Gastroesophageal sphincter (tissue), 4 donors: ENCODE data around the gene KCNK15. TPM values are rescaled to one million over a fixed set of nuclear protein-coding genes. Genes with fewer than 3 reads are reported as not detected.
A peak's percentile ranks its signal among the peaks of the same experiment; 100 is the strongest.

Experiments used
- ATAC-seq: fragments of 150-250 bp; one replicate; pipeline ENCODE4 v1.9.1; 2016; ENCODE audit warnings: mild to moderate bottlenecking, moderate library complexity
- H3K27ac ChIP-seq, 4 donors: fragments of 200-600 bp; sonication (generic) in 3 of 4; 1 replicate in 3 of 4; 2 replicates in 1 of 4; pipeline ENCODE4 v1.5.1; 2016 to 2019
- H3K27me3 ChIP-seq: fragments of 200-600 bp; sonication (generic); one replicate; pipeline ENCODE4 v1.5.1; 2019
- H3K36me3 ChIP-seq, 2 donors: fragments of 200-600 bp; sonication (generic); one replicate each; pipeline ENCODE4 v1.5.1; 2019; ENCODE audit warnings: control low read depth in 1 of 2
- H3K4me1 ChIP-seq, 3 donors: fragments of 200-600 bp; sonication (generic); 1 replicate in 2 of 3; 2 replicates in 1 of 3; pipeline ENCODE4 v1.5.1; 2016 to 2019; ENCODE audit warnings: control low read depth in 2 of 3
- H3K4me3 ChIP-seq, 2 donors: fragments of 200-600 bp; sonication (generic); one replicate each; pipeline ENCODE4 v1.5.1; 2019; ENCODE audit warnings: mild to moderate bottlenecking in 1 of 2, moderate library complexity in 1 of 2
- H3K9me3 ChIP-seq, 3 donors: fragments of 200-600 bp; sonication (generic); one replicate each; pipeline ENCODE4 v1.5.1; 2017 to 2019; ENCODE audit warnings: control low read depth in 2 of 3
- EP300 ChIP-seq: sonication (generic); formaldehyde crosslinking; IDR thresholded peaks from one replicate; pipeline ENCODE4 v1.6.1; 2017; ENCODE audit warnings: antibody characterized with exemption, mild to moderate bottlenecking
- POLR2A ChIP-seq, 2 donors: fragments of 450-650 bp; IDR thresholded peaks; one replicate each; pipeline ENCODE4 v1.6.1; 2017; ENCODE audit warnings: antibody characterized with exemption in 2 of 2, mild to moderate bottlenecking in 2 of 2, moderate library complexity in 1 of 2
- POLR2AphosphoS5 ChIP-seq: sonication (generic); formaldehyde crosslinking; IDR thresholded peaks from one replicate; pipeline ENCODE4 v1.6.1; 2017; ENCODE audit warnings: antibody characterized with exemption
- whole genome bisulfite sequencing, 2 donors: methylation state at CpG; one replicate each; pipeline ENCODE4 v1.1.5; 2018; ENCODE audit warnings: low coverage in 1 of 2; 5-methylcytosine and 5-hydroxymethylcytosine counted together
- total RNA-seq, 4 donors: library from RNA; depleted of rRNA; stranded (reverse); fragments of >200 nt; gene quantifications; one replicate each; pipeline ENCODE4 v1.1.0, GENCODE V29; 2016
- TF ChIP-seq, protein P1 (sequence below), 4 experiments: fragments of 200-600 bp in 2 of 4; fragments of 450-650 bp in 2 of 4; sonication (generic) in 1 of 4; IDR thresholded peaks; one replicate each; pipeline ENCODE4 v1.5.1; 2017 to 2019; ENCODE audit warnings: antibody characterized with exemption in 4 of 4, mild to moderate bottlenecking in 2 of 4, moderate library complexity in 2 of 4

Gene KCNK15
- total RNA-seq, 4 donors from 2014 or later = 1.3 to 4.7 (median 2.8) TPM

DNA sequence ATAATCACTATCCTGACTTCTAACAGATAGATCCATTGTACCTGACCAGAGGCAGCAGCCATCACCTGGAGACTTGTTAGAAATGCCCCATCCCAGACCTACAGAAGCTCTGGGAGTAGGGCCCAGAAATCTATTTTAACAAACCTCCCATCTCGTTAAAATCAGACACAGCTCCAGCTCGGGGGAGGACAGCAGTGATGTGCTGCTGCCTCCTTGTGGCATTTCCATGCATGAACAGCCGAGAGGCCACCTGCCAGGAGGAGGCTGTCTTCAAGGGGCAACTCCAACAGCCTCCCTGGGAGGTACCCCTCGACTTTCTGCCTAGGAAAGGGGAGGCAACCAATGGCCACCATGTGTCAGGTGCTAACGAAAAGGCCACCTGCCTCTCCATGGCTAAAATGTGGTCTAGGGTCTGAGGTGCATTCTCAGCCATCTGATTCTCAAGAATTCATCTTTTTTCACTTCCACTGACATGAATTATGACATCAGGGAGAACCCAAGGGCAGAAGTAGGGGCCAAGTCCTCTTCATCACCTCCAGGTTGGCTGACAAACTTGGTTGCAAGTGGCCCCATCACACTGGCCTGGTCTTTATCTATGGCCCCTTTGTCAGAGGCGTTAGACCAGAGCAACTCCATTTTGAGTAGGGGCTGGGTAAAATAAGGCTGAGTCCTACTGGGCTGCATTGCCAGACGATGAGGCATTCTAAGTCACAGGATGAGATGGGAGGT is 12.2 kb upstream of the KCNK15 start:
- 0% methylated on average over 1 to 3 of the region's 7 CpGs for WGBS, 2 donors
- Histone ChIP-seq H3K27me3 (no peaks in the 10 kb centered on the region), H3K36me3 (no peaks in the 10 kb centered on the region), H3K4me1 (peaks cover 3 to 57% (median 8%) of the 10 kb centered on the region in 3 donors), H3K4me3 (no peak overlapping the region), H3K27ac (peak overlapping the region in 1 of 4 donors; percentile 62), H3K9me3 (no peaks in the 10 kb centered on the region)
- ATAC-seq = peak; percentile 59
- TF ChIP-seq POLR2AphosphoS5 (peak; percentile 26), POLR2A (IDR thresholded peaks at IDR 0.05) (no peak), EP300 (no peak)
- TF ChIP-seq, protein P1, sequence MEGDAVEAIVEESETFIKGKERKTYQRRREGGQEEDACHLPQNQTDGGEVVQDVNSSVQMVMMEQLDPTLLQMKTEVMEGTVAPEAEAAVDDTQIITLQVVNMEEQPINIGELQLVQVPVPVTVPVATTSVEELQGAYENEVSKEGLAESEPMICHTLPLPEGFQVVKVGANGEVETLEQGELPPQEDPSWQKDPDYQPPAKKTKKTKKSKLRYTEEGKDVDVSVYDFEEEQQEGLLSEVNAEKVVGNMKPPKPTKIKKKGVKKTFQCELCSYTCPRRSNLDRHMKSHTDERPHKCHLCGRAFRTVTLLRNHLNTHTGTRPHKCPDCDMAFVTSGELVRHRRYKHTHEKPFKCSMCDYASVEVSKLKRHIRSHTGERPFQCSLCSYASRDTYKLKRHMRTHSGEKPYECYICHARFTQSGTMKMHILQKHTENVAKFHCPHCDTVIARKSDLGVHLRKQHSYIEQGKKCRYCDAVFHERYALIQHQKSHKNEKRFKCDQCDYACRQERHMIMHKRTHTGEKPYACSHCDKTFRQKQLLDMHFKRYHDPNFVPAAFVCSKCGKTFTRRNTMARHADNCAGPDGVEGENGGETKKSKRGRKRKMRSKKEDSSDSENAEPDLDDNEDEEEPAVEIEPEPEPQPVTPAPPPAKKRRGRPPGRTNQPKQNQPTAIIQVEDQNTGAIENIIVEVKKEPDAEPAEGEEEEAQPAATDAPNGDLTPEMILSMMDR (IDR thresholded peaks at IDR 0.05) = peak; percentile 90 to 98 (median 96)

DNA sequence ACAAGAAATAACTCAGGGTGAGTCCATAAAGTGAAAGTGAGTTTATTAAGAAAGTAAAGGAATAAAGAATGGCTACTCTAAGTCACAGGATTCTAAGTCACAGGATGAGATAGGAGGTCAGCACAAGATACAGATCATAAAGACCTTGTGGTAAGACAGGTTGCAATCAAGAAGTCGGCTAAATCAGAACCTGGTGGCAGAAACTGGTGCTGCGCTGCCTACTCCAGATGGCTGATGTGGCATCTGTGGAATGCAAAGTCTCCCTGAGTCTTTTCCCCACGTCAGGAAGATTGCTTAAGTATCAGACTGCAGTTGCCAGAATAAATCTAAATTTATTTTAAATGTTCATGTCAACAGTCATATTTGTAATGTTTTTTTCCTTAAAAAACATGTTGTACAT is 10.7 kb upstream of the KCNK15 start:
- 30 to 76% methylated on average over 3 of the region's 3 CpGs for WGBS, 2 donors
- Histone ChIP-seq H3K4me1 (peaks cover 0 to 57% (median 0%) of the 10 kb centered on the region in 3 donors), H3K27me3 (no peaks in the 10 kb centered on the region), H3K27ac (peak overlapping the region in 3 of 4 donors; percentile 31 to 43 (median 34)), H3K4me3 (no peak overlapping the region), H3K9me3 (no peaks in the 10 kb centered on the region), H3K36me3 (no peaks in the 10 kb centered on the region)
- ATAC-seq = no peak
- TF ChIP-seq, protein P1 (IDR thresholded peaks at IDR 0.05) = peak; percentile 27 to 50 (median 36)
- no peak for TF ChIP-seq EP300

DNA sequence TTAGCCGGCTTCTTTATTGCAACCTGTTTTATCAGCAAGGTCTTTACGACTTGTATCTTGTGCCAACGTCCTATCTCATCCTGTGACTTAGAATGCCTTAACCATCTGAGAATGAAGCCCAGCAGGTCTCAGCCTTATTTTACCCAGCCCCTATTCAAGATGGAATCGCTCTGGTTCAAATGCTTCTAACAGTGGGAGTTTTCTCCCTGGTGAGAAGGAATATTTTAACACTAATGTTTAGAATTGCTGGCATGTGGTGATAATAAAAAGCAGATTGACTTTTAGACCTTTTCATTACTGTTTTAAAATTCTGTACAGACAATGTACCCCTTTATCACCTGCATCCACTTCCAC is 9.9 kb upstream of the KCNK15 start:
- Histone ChIP-seq H3K4me3 (no peak overlapping the region), H3K36me3 (no peaks in the 10 kb centered on the region), H3K27me3 (no peaks in the 10 kb centered on the region), H3K4me1 (peaks cover 0 to 54% (median 0%) of the 10 kb centered on the region in 3 donors), H3K9me3 (no peaks in the 10 kb centered on the region), H3K27ac (peak overlapping the region in 2 of 4 donors; percentile 43 to 44)
- TF ChIP-seq EP300 (no peak), POLR2AphosphoS5 (no peak), POLR2A (IDR thresholded peaks at IDR 0.05) (no peak)
- TF ChIP-seq, protein P1 (IDR thresholded peaks at IDR 0.05) = no peak
- ATAC-seq = no peak
- 95% methylated on average over 4 of the region's 4 CpGs; no CpG with 5 or more reads in 1 of the 2 donors for WGBS, 2 donors

GRCh38 chr20:44736170-44737021 is 9.3 kb upstream of the KCNK15 start:
- Histone ChIP-seq H3K9me3 (no peaks in the 10 kb centered on the region), H3K27ac (peak overlapping the region in 1 of 4 donors; percentile 44)

More at GRCh38 chr20:44736170-44737021, 9.3 kb upstream of the KCNK15 start:
- Histone ChIP-seq H3K36me3 (no peaks in the 10 kb centered on the region), H3K4me1 (peaks cover 0 to 50% (median 0%) of the 10 kb centered on the region in 3 donors), H3K4me3 (no peak overlapping the region), H3K27me3 (no peaks in the 10 kb centered on the region)
- WGBS, 2 donors = 35 to 54% methylated on average over 4 of the region's 6 CpGs
- peak; percentile 77 for ATAC-seq
- no peak for TF ChIP-seq POLR2A (IDR thresholded peaks at IDR 0.05)
- TF ChIP-seq POLR2AphosphoS5 = no peak
- TF ChIP-seq, protein P1 (IDR thresholded peaks at IDR 0.05) = no peak
- no peak for TF ChIP-seq EP300
